Measurements from ENCODE around the gene WDR4. TPM values are rescaled to one million over a fixed set of nuclear protein-coding genes. Genes with fewer than 3 reads are reported as not detected.
"Not testable (repeated sequence)": the region's sequence is repeated elsewhere in the genome, so short reads cannot be mapped to it uniquely, and the experiment has no call there.

The WDR4 gene
- total and polyA plus RNA-seq, 8 donors = 5.2 to 17.8 (median 8.8) TPM

DNA sequence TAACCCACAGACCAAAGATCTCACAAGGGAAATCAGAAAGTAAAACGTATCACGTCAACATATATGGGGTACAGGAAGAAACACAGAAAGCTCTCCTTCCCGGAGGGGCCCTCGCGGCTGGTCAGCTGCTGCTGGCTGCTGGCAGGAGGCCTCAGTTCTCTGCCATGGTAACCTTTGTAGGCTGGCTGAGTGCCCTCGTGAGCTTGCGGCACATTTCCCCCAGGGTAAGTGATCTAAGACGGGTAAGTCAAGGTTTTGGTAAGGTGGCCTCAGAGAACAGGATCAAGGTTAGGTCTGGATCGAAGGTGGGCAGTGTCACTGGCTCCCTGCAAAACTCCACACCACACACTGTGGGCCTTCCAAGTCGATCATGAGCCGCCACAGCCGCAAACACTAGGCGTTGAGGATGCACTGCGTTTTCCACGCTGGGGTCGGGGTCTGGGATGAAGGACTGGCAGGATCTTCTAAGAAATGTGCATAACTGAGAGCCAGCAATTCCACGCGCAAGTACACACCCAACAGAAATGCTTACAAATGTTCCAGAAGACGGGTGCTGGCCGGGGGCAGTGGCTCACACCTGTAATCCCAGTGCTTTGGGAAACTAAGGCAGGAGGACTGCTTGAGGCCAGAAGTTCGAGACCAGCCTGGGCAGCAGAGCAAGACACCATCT is 33.9 kb downstream of the WDR4 start:
- FAIRE-seq (no peak), DNase-seq (peak in 5 of 6 donors; percentile 41 to 72 (median 54)), ATAC-seq (peak in 3 of 4 donors; percentile 61 to 83 (median 75))
- H3K27me3 ChIP-seq = no peaks in the 10 kb centered on the region
- H3K27ac ChIP-seq = peak overlapping the region in 1 of 4 donors; percentile 50
- intact Hi-C loops (cut with DNase I) = no loop called here
- no peaks in the 10 kb centered on the region for H3K4me1 ChIP-seq
- no peak overlapping the region for H3K4me3 ChIP-seq
- WGBS, 2 donors = 82 to 86% methylated on average over 21 of the region's 21 CpGs
- H3K36me3 ChIP-seq = peaks cover 3 to 36% (median 20%) of the 10 kb centered on the region in 3 donors
- TF ChIP-seq, protein P1, sequence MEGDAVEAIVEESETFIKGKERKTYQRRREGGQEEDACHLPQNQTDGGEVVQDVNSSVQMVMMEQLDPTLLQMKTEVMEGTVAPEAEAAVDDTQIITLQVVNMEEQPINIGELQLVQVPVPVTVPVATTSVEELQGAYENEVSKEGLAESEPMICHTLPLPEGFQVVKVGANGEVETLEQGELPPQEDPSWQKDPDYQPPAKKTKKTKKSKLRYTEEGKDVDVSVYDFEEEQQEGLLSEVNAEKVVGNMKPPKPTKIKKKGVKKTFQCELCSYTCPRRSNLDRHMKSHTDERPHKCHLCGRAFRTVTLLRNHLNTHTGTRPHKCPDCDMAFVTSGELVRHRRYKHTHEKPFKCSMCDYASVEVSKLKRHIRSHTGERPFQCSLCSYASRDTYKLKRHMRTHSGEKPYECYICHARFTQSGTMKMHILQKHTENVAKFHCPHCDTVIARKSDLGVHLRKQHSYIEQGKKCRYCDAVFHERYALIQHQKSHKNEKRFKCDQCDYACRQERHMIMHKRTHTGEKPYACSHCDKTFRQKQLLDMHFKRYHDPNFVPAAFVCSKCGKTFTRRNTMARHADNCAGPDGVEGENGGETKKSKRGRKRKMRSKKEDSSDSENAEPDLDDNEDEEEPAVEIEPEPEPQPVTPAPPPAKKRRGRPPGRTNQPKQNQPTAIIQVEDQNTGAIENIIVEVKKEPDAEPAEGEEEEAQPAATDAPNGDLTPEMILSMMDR (IDR thresholded peaks at IDR 0.05) = no peak
- H3K9me3 ChIP-seq = no peaks in the 10 kb centered on the region

DNA sequence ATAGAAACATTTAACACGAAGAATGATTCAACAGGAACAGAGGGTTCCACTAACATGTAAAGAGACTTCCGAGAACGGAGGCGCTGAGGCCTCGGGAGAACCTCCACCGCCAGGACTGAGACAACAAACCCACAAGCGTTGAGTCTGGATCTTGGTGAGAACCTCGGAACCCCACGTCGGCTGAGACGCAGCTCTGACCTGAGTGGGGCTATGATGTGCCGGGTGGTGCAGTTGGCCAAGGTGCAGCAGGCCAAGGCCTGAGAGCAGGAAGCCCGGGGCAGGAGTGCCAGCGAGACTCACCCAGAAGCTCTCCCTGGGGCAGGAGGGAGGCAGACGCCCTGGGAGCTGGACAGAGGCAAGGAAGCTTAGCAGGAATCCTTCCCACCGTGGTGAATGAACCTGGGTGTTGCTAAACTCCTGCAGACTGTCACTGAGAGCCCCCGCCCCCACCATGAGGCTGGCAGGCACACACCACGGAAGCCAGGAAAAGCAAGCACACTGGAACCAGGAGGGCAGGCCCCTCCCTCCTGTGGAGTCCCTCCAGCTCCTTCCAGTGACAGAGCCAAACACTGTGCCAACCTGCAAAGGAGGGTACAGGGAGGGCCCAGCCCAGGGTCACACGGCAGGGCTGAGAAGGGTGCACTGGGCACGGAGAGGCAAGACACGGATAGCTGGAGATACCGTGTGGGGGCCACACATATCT is 34.8 kb downstream of the WDR4 start:
- ATAC-seq = peak; percentile 17 to 92 (median 76)
- H3K27ac ChIP-seq = peak overlapping the region in 1 of 4 donors; percentile 50
- 70 to 81% methylated on average over 22 of the region's 22 CpGs for WGBS, 2 donors
- intact Hi-C loops (cut with DNase I) = no loop called here
- H3K9me3 ChIP-seq = no peaks in the 10 kb centered on the region
- no peak for FAIRE-seq
- H3K36me3 ChIP-seq = peaks cover 3 to 32% (median 14%) of the 10 kb centered on the region in 3 donors
- no peak overlapping the region for H3K4me3 ChIP-seq
- no peaks in the 10 kb centered on the region for H3K4me1 ChIP-seq
- peak in 5 of 6 donors; percentile 44 to 77 (median 69) for DNase-seq
- H3K27me3 ChIP-seq = no peaks in the 10 kb centered on the region
- TF ChIP-seq, protein P1 (IDR thresholded peaks at IDR 0.05) = no peak

DNA sequence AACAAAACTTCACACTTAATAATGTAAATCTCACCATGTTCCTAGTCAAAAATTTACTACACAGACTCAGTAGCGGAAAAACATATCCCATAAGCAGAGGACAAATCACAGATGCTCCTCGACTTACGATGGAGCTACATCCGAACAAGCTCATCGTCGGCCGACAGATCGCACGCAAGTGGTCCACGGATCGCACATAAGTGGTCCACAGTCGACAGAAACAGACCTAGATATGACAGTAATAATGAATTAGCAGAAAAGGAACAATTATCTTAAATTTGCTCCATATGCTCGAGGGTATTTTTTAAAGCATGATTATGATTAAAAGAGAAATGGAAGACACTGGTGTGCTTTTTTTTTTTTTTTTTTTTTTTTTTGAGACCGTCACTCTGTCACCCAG is 36.3 kb downstream of the WDR4 start:
- Histone ChIP-seq H3K4me1 (no peaks in the 10 kb centered on the region), H3K9me3 (no peaks in the 10 kb centered on the region), H3K36me3 (peaks cover 3 to 26% (median 8%) of the 10 kb centered on the region in 3 donors), H3K4me3 (no peak overlapping the region), H3K27ac (no peak overlapping the region), H3K27me3 (no peaks in the 10 kb centered on the region)
- ATAC-seq = no peak
- DNase-seq = peak in 2 of 6 donors; percentile 11 to 17
- intact Hi-C loops (cut with DNase I) = no loop called here
- no peak for FAIRE-seq
- WGBS, 2 donors = 93 to 95% methylated on average over 13 to 14 of the region's 14 CpGs
- TF ChIP-seq, protein P1 (IDR thresholded peaks at IDR 0.05) = no peak

DNA sequence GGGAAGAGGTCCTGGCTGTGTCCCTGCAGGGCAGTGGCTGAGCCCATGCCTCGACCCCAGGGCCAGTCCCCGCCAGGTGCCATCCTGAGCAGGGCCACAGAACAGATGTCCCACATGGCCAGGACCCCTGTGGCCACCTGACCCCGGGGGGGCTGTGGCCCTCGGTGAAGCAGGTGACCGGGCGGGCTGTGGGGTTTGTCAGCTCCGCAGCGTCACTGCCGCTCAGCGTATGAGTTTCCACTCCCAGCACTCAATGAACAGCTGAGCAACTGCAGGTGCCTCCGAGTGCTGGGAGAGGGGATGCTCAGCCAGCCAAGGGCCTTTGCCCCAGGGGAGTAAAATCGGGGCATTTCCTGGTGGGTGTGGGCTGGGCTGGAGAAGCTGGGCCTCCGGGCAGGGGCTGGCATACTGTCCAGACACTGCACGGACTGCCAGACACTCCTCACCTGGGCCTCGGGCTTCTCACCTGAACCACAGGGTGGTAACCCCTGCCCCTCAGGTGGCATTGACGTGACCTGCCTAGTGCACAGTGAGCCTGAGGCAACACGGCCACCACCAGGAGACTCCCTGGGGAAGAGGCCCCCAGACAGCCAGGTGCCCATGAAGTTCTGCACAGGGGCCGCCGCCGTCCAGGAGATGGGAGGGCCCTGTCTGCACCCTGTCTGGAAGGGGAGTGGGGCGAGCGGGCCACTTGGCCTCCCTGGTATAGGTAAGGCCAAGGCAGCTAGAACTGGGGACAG is 37.3 kb downstream of the WDR4 start:
- FAIRE-seq; ATAC-seq; H3K4me1 ChIP-seq; H3K27ac ChIP-seq; H3K9me3 ChIP-seq; H3K27me3 ChIP-seq; intact Hi-C loops (cut with DNase I); H3K4me3 ChIP-seq: not testable (repeated sequence)
- H3K36me3 ChIP-seq = peaks cover 3 to 26% (median 8%) of the 10 kb centered on the region in 3 donors
- 87 to 92% methylated on average over 14 to 16 of the region's 22 CpGs for WGBS, 2 donors
- DNase-seq = peak in 2 of 6 donors; percentile 46 to 50

All from pancreas (tissue), 10 donors.